ENCODE data around the gene BLOC1S4. TPM values are rescaled to one million over a fixed set of nuclear protein-coding genes. Genes with fewer than 3 reads are reported as not detected.
A peak's percentile ranks its signal among the peaks of the same experiment; 100 is the strongest.
"Not testable (repeated sequence)": the region's sequence is repeated elsewhere in the genome, so short reads cannot be mapped to it uniquely, and the experiment has no call there.

The BLOC1S4 gene
- total RNA-seq: 10 to 100 TPM; 11.8 to 12.8 (median 11.8) TPM
- long read RNA-seq, donor 1, transcript BLOC1S4-201 (1 exons, 1,617 nt): major isoform, 34 of 34 reads
- long read RNA-seq, donor 1, partial matches to known transcripts: 0 of 34 reads
- long read RNA-seq, donor 1, other reads (novel, unspliced or antisense): 0 of 34 reads
- long read RNA-seq, donor 2, partial matches to known transcripts: 0 of 2 reads
- long read RNA-seq, donor 2, other reads (novel, unspliced or antisense): 0 of 2 reads

GRCh38 chr4:6716018-6716911 is at the start of gene BLOC1S4:
BLOC1S4 (plus strand) TSS chr4:6716174; CDS start chr4:6716210, 36 bp downstream.
- ATAC-seq: peak; percentile 98
- Histone ChIP-seq H3K4me3 (peak within 1 kb of the TSS; percentile 67), H3K9me3 (no peaks in the 10 kb centered on the region), H3K4me1 (ENCODE audit: low read depth) (peaks cover 17% of the 10 kb centered on the region), H3K36me3 (ENCODE audit: low read depth) (no peaks in the 10 kb centered on the region)
- intact Hi-C loops (cut with DNase I, micrococcal nuclease): no loop called here
- DNase-seq: peak; percentile 90 to 94 (median 91)
- TF ChIP-seq CTCF (IDR thresholded peaks at IDR 0.05): no peak

- Histone ChIP-seq H3K4me3 (no peak overlapping the region), H3K9me3 (no peaks in the 10 kb centered on the region), H3K36me3 (ENCODE audit: low read depth) (no peaks in the 10 kb centered on the region), H3K4me1 (ENCODE audit: low read depth) (no peaks in the 10 kb centered on the region)
- intact Hi-C loops (cut with DNase I, micrococcal nuclease): no loop called here
- no peak for TF ChIP-seq CTCF (IDR thresholded peaks at IDR 0.05)
- ATAC-seq: no peak
- DNase-seq: no peak
Measured at GRCh38 chr4:6668391-6668790, 47.6 kb upstream of the BLOC1S4 start.

GRCh38 chr4:6671648-6672047 is 44.3 kb upstream of the BLOC1S4 start:
- no peak for TF ChIP-seq CTCF (IDR thresholded peaks at IDR 0.05)
- Histone ChIP-seq H3K4me1 (ENCODE audit: low read depth) (peaks cover 17% of the 10 kb centered on the region), H3K9me3 (no peaks in the 10 kb centered on the region), H3K4me3 (no peak overlapping the region), H3K36me3 (ENCODE audit: low read depth) (no peaks in the 10 kb centered on the region)
- DNase-seq (no peak), ATAC-seq (no peak)
- intact Hi-C loops (cut with DNase I, micrococcal nuclease): no loop called here

- Histone ChIP-seq H3K9me3 (no peaks in the 10 kb centered on the region), H3K4me3 (no peak overlapping the region), H3K4me1 (ENCODE audit: low read depth) (peaks cover 17% of the 10 kb centered on the region), H3K36me3 (ENCODE audit: low read depth) (no peaks in the 10 kb centered on the region)
- ATAC-seq (no peak), DNase-seq (no peak)
- intact Hi-C loops (cut with DNase I, micrococcal nuclease): no loop called here
- TF ChIP-seq CTCF (IDR thresholded peaks at IDR 0.05): no peak
Measured at GRCh38 chr4:6672131-6672530, 43.8 kb upstream of the BLOC1S4 start.

- intact Hi-C loops (cut with DNase I, micrococcal nuclease); H3K36me3 ChIP-seq (ENCODE audit: low read depth); H3K9me3 ChIP-seq; H3K4me3 ChIP-seq; ATAC-seq: not testable (repeated sequence)
- peak; percentile 21 to 73 (median 48) for DNase-seq
- peaks cover 17% of the 10 kb centered on the region for H3K4me1 ChIP-seq (ENCODE audit: low read depth)
Measured at GRCh38 chr4:6672541-6673190, 43.3 kb upstream of the BLOC1S4 start.

- H3K4me3 ChIP-seq: peak overlapping the region; percentile 10
- H3K36me3 ChIP-seq (ENCODE audit: low read depth); H3K9me3 ChIP-seq; intact Hi-C loops (cut with DNase I, micrococcal nuclease): not testable (repeated sequence)
- ATAC-seq (peak; percentile 33), DNase-seq (peak in 2 of 3 donors; percentile 41 to 68)
- peaks cover 17% of the 10 kb centered on the region for H3K4me1 ChIP-seq (ENCODE audit: low read depth)
Measured at GRCh38 chr4:6673191-6673659, 42.7 kb upstream of the BLOC1S4 start.
